AG10803 (cell line): ENCODE results near the gene PLA2G4E.

Source experiments
- DNase-seq: peaks from one replicate; pipeline ENCODE4 v3.0.0; 2010; ENCODE audit warnings: low read depth
- H3K4me3 ChIP-seq: 2 replicates; pipeline ENCODE4 v1.5.1; 2011; ENCODE audit warnings: mild to moderate bottlenecking, low read length, control low read depth
- CTCF ChIP-seq: conservative IDR thresholded peaks from 2 replicates; pipeline ENCODE4 v1.5.1; 2011; ENCODE audit warnings: mild to moderate bottlenecking, low read length, control low read depth, inconsistent platforms

Gene PLA2G4E

GRCh38 chr15:41981371-41982132, 39.3 kb downstream of the PLA2G4E start:
- TF ChIP-seq CTCF: no peak
- no peak overlapping the region for H3K4me3 ChIP-seq
- no peak for DNase-seq

- TF ChIP-seq CTCF: no peak
- no peak for DNase-seq
- no peak overlapping the region for H3K4me3 ChIP-seq
Measured at GRCh38 chr15:41980654-41981323, 40.1 kb downstream of the PLA2G4E start.

- TF ChIP-seq CTCF: no peak
- DNase-seq: no peak
- no peak overlapping the region for H3K4me3 ChIP-seq
Measured at GRCh38 chr15:41979493-41980266, 41.2 kb downstream of the PLA2G4E start.

- TF ChIP-seq CTCF: no peak
Measured at GRCh38 chr15:41978534-41978933, 42.3 kb downstream of the PLA2G4E start.

DNA sequence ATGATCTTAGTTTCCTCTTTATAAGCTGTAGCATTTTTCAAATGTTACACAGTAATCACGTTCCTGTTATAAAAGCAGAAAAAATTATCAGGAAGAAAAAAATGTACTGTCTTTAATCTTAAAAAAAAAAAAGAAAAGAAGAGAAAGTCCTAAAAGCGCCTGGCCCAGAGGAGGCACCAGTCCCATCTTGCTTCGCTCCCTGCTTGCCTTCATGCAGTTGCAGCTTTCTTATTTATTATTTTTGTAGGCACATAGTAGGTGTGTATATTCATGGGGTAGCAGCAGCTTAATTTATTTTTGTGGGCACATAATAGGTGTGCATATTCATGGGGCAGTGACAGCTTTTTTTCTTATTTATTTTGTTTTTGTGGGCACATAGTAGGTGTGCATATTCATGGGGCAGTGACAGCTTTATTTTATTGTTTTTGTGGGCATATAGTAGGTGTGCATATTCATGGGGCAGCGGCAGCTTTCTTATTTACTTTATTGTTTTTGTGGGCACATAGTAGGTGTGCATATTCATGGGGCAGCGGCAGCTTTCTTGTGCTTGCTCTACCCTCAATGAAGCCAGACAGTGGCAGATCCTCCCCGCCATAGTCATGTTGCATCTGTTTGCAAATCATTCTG, 43.0 kb downstream of the PLA2G4E start:
- TF ChIP-seq CTCF: no peak
- DNase-seq: no peak
- H3K4me3 ChIP-seq: no peak overlapping the region

More at GRCh38 chr15:41978534-41978933, 42.3 kb downstream of the PLA2G4E start:
- H3K4me3 ChIP-seq: no peak overlapping the region
- DNase-seq: no peak

DNA sequence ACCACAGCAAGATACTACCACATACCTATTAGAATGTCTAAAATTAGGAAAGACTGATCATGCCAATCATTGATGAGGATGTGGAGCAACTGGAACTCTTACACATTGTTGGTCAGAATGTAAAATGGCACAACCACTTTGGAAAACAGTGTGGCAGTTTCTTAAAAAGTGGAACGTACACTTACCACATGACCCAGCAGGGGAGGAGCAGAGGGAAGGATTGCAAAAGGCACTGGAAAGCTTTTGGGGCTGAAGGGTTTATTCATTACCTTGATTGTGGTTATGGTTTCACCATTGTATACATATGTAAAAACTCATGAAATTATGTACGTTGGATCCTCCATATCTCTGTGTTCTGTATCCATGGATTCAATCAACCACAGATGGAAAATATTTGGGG, 45.2 kb downstream of the PLA2G4E start:
- no peak for DNase-seq
- TF ChIP-seq CTCF: no peak
- H3K4me3 ChIP-seq: no peak overlapping the region
